ENCODE measurements around the gene RASAL1.

GRCh38 chr12:113059071-113059595, 76.4 kb downstream of the RASAL1 start:
- TF ChIP-seq CTCF (IDR thresholded peaks at IDR 0.05 in 8 of 11, conservative IDR thresholded peaks at IDR 0.05 in 3 of 11) (no peak), POLR2A (IDR thresholded peaks at IDR 0.05) (no peak), POLR2AphosphoS5 (IDR thresholded peaks at IDR 0.05) (no peak)
